Mesenchymal stem cell (in vitro differentiated cells and primary cell): Measurements from ENCODE around the gene CWF19L2.

ENCODE experiments used
- DNase-seq: peaks from one replicate; pipeline ENCODE4 v3.0.0-alpha.2; 2013
- H2AFZ ChIP-seq: one replicate; pipeline ENCODE4 v1.6.1; 2013; ENCODE audit warnings: low read depth, mild to moderate bottlenecking, control low read depth, inconsistent platforms, low read length, moderate library complexity
- H2AK5ac ChIP-seq: 2 replicates; pipeline ENCODE4 v1.6.1; 2013; ENCODE audit warnings: low read length, moderate library complexity, mild to moderate bottlenecking, inconsistent platforms; ENCODE audit not compliant: severe bottlenecking
- H2BK120ac ChIP-seq: one replicate; pipeline ENCODE4 v1.6.1; 2013; ENCODE audit warnings: low read depth, mild to moderate bottlenecking, inconsistent platforms, low read length, moderate library complexity
- H2BK12ac ChIP-seq, 2 experiments: one replicate each; pipeline ENCODE4 v1.6.1; 2013; ENCODE audit warnings: inconsistent platforms in 2 of 2, low read length in 2 of 2, mild to moderate bottlenecking in 2 of 2, moderate library complexity in 2 of 2, control low read depth in 1 of 2
- H2BK15ac ChIP-seq: one replicate; pipeline ENCODE4 v1.6.1; 2013; ENCODE audit warnings: mild to moderate bottlenecking, low read depth, inconsistent platforms; ENCODE audit not compliant: poor library complexity, severe bottlenecking
- H2BK5ac ChIP-seq: 2 replicates; pipeline ENCODE4 v1.6.1; 2013; ENCODE audit warnings: low read depth, mild to moderate bottlenecking, low read length, control low read depth, inconsistent platforms; ENCODE audit not compliant: poor library complexity, severe bottlenecking
- H3K14ac ChIP-seq, 2 experiments: one replicate each; pipeline ENCODE4 v1.6.1; 2013; ENCODE audit warnings: inconsistent platforms in 2 of 2, low read length in 2 of 2, control low read depth in 1 of 2, mild to moderate bottlenecking in 1 of 2, moderate library complexity in 1 of 2
- H3K18ac ChIP-seq, 2 experiments: one replicate each; pipeline ENCODE4 v1.6.1; 2013; ENCODE audit warnings: inconsistent platforms in 2 of 2, low read length in 2 of 2, control low read depth in 1 of 2, low read depth in 1 of 2, mild to moderate bottlenecking in 1 of 2
- H3K23ac ChIP-seq, 2 experiments: one replicate each; pipeline ENCODE4 v1.6.1; 2013; ENCODE audit warnings: inconsistent platforms in 2 of 2, low read length in 2 of 2, mild to moderate bottlenecking in 2 of 2, moderate library complexity in 2 of 2, control low read depth in 1 of 2
- H3K27ac ChIP-seq: 2 replicates; pipeline ENCODE4 v1.5.1; 2013; ENCODE audit warnings: mild to moderate bottlenecking, moderate library complexity, low read length, control low read depth, inconsistent platforms; ENCODE audit not compliant: poor library complexity, severe bottlenecking
- H3K27me3 ChIP-seq, 2 experiments: 2 replicates each; pipeline versions ENCODE4 v1.6.1 to v1.7.0; 2013; ENCODE audit warnings: low read length in 2 of 2, mild to moderate bottlenecking in 2 of 2, moderate library complexity in 2 of 2, control low read depth in 1 of 2, inconsistent platforms in 1 of 2; ENCODE audit not compliant: control insufficient read depth in 1 of 2, insufficient read depth in 1 of 2
- H3K36me3 ChIP-seq, 2 experiments: 2 replicates each; pipeline versions ENCODE4 v1.6.1 to v1.7.0; 2013; ENCODE audit warnings: low read length in 2 of 2, control low read depth in 1 of 2, inconsistent platforms in 1 of 2, low read depth in 1 of 2, mild to moderate bottlenecking in 1 of 2; ENCODE audit not compliant: insufficient read depth in 2 of 2, control insufficient read depth in 1 of 2
- H3K4ac ChIP-seq, 2 experiments: one replicate each; pipeline ENCODE4 v1.6.1; 2013; ENCODE audit warnings: inconsistent platforms in 2 of 2, low read length in 2 of 2, mild to moderate bottlenecking in 2 of 2, moderate library complexity in 2 of 2, control low read depth in 1 of 2, low read depth in 1 of 2
- H3K4me1 ChIP-seq: 2 replicates; pipeline ENCODE4 v1.6.1; 2013; ENCODE audit warnings: low read depth, low read length, control low read depth; ENCODE audit not compliant: control insufficient read depth, insufficient read depth
- H3K4me2 ChIP-seq: 2 replicates; pipeline ENCODE4 v1.6.1; 2013; ENCODE audit warnings: low read length, mild to moderate bottlenecking, inconsistent platforms; ENCODE audit not compliant: poor library complexity, severe bottlenecking
- H3K4me3 ChIP-seq, 2 experiments: 2 replicates each; pipeline versions ENCODE4 v1.5.1 to v1.7.0; 2013; ENCODE audit warnings: low read length in 2 of 2, mild to moderate bottlenecking in 2 of 2, control low read depth in 1 of 2, low read depth in 1 of 2; ENCODE audit not compliant: insufficient read depth in 1 of 2
- H3K79me1 ChIP-seq: replicated peaks from 2 replicates; pipeline ENCODE4 v1.6.1; 2013; ENCODE audit warnings: mild to moderate bottlenecking, control low read depth, low read length, inconsistent platforms; ENCODE audit not compliant: poor library complexity, severe bottlenecking
- H3K9ac ChIP-seq: 2 replicates; pipeline ENCODE4 v1.7.0; 2013; ENCODE audit warnings: mild to moderate bottlenecking, low read length, moderate library complexity
- H3K9me3 ChIP-seq: 2 replicates; pipeline ENCODE4 v1.7.0; 2013; ENCODE audit warnings: mild to moderate bottlenecking, low read length; ENCODE audit not compliant: control insufficient read depth
- H4K8ac ChIP-seq: one replicate; pipeline ENCODE4 v1.6.1; 2013; ENCODE audit warnings: inconsistent platforms, mild to moderate bottlenecking, low read length, moderate library complexity
- H4K91ac ChIP-seq: one replicate; pipeline ENCODE4 v1.6.1; 2013; ENCODE audit warnings: mild to moderate bottlenecking, low read length, inconsistent platforms
- WGBS: methylation state at CpG from one replicate; pipeline ENCODE4 v1.1.7; 2013; ENCODE audit warnings: mixed read lengths; 5-methylcytosine and 5-hydroxymethylcytosine counted together

Gene CWF19L2

DNA sequence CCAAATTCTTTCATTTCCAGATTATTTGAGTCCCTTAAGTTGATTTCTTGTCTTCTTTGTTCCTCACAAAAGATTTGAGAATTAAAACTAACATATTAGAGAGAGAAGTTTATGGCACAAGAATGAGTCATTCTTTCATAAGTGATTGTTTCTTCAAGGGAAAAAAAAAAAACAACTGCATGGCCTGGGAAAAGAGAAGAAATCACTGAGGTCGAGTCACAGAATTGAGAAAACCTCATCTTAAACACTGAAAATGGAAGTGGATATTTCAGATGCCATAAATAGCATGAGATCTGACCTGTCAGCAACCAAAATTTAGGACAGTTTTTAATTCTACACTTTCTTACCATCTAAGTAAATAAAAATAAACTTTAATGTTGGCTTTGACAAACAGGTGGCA lies 87.2 kb downstream of the CWF19L2 start:
- no CpG with 5 or more reads among the region's 1 CpG for WGBS
- no peak overlapping the region for H3K4me3 ChIP-seq
- no peak overlapping the region for H2BK5ac ChIP-seq
- H2AK5ac ChIP-seq = no peak overlapping the region
- no peak overlapping the region for H4K91ac ChIP-seq
- peak; percentile 70 for DNase-seq
- H3K14ac ChIP-seq = no peak overlapping the region
- no peak overlapping the region for H3K23ac ChIP-seq
- H3K9ac ChIP-seq = no peak overlapping the region
- H3K36me3 ChIP-seq = no peaks in the 10 kb centered on the region
- no peaks in the 10 kb centered on the region for H3K27me3 ChIP-seq
- H4K8ac ChIP-seq = no peak overlapping the region
- no peak overlapping the region for H2BK12ac ChIP-seq
- H3K18ac ChIP-seq = no peak overlapping the region
- no peaks in the 10 kb centered on the region for H3K9me3 ChIP-seq
- no peak overlapping the region for H3K27ac ChIP-seq
- no peak overlapping the region for H3K4me2 ChIP-seq
- H3K79me1 ChIP-seq = no peaks in the 10 kb centered on the region
- no peak overlapping the region for H2AFZ ChIP-seq
- H3K4me1 ChIP-seq = no peaks in the 10 kb centered on the region
- H2BK15ac ChIP-seq = no peak overlapping the region
- no peak overlapping the region for H3K4ac ChIP-seq
- H2BK120ac ChIP-seq = no peak overlapping the region

DNA sequence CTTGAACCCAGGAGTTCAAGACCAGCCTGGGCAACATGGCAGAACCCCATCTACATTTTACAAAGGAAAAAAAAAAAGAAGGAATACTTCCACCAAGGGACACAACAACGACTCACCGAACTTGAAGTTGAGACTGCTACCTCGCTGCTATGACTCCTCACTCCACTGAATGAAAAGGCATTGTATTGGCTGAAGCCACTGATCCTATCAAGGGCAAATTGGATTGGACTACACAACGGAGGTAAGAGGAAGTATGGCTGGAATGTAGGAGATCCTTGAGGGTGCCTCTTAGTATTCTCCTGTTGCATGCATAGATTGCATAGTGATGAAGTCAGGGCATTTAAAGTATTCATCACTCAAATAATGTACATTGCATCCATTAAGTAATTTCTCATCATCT lies 97.9 kb downstream of the CWF19L2 start:
- no peaks in the 10 kb centered on the region for H3K27me3 ChIP-seq
- peak overlapping the region; percentile 54 for H2AK5ac ChIP-seq
- H3K4ac ChIP-seq = no peak overlapping the region
- no peak overlapping the region for H4K8ac ChIP-seq
- no peak overlapping the region for H3K27ac ChIP-seq
- H3K9me3 ChIP-seq = no peaks in the 10 kb centered on the region
- no peak overlapping the region for H3K9ac ChIP-seq
- H4K91ac ChIP-seq = no peak overlapping the region
- no peak overlapping the region for H2AFZ ChIP-seq
- H3K4me1 ChIP-seq = no peaks in the 10 kb centered on the region
- 96% methylated on average over 4 of the region's 4 CpGs for WGBS
- H3K36me3 ChIP-seq = no peaks in the 10 kb centered on the region
- no peak for DNase-seq
- no peak overlapping the region for H3K18ac ChIP-seq
- H3K4me3 ChIP-seq = no peak overlapping the region
- H2BK15ac ChIP-seq = no peak overlapping the region
- H2BK5ac ChIP-seq = no peak overlapping the region
- no peak overlapping the region for H3K23ac ChIP-seq
- H3K14ac ChIP-seq = no peak overlapping the region
- no peaks in the 10 kb centered on the region for H3K79me1 ChIP-seq
- no peak overlapping the region for H2BK12ac ChIP-seq
- H2BK120ac ChIP-seq = no peak overlapping the region
- H3K4me2 ChIP-seq = no peak overlapping the region

DNA sequence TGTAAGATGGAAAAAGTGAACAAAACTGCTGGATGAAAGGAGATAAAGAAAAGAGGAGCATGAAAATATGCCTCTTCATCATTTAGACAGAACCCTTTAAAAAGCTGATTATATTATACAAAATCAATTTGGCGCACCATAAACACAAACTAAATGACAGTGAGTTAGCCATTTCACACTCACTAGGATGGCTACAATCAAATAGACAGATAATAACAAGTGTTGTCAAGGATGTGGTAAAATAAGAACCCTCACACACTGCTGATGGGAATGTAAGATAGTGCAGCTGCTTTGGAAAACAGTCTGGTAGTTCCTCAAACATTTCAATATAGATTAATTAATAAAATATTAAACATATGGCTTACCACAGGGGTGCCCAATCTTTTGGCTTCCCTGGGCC lies 99.7 kb downstream of the CWF19L2 start:
- Histone ChIP-seq H3K9ac (no peak overlapping the region), H3K18ac (no peak overlapping the region), H3K23ac (no peak overlapping the region), H2AFZ (no peak overlapping the region), H3K27ac (no peak overlapping the region), H3K4me2 (no peak overlapping the region), H3K27me3 (no peaks in the 10 kb centered on the region), H2AK5ac (no peak overlapping the region), H3K4me3 (no peak overlapping the region), H2BK5ac (no peak overlapping the region), H3K9me3 (no peaks in the 10 kb centered on the region), H3K36me3 (peaks cover 0 to 3% of the 10 kb centered on the region in 2 experiments), H2BK120ac (no peak overlapping the region), H3K79me1 (no peaks in the 10 kb centered on the region), H4K8ac (no peak overlapping the region), H4K91ac (no peak overlapping the region), H3K14ac (no peak overlapping the region), H2BK12ac (no peak overlapping the region), H3K4me1 (no peaks in the 10 kb centered on the region), H3K4ac (no peak overlapping the region), H2BK15ac (no peak overlapping the region)
- DNase-seq = no peak
- no CpG with 5 or more reads among the region's 1 CpG for WGBS

DNA sequence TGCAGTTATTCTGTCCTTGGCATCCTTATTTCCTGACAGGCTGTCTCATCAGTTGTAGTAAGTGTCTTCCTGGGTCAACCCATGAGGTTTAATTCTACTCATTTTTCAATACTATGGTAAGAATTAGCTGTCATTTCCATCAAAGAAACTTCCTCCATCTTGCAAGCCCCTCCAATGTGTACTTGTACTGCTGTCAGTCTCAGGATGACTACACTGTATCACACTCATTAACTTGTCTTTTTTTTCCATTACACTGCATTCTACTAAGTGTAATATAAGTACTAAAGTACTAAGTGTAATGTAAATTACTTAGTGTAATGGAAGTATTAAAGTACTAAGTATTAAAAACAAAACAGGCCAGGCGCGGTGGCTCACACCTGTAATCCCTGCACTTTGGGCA lies 102.8 kb downstream of the CWF19L2 start:
- Histone ChIP-seq H3K4me2 (no peak overlapping the region), H2AFZ (no peak overlapping the region), H2AK5ac (no peak overlapping the region), H3K27ac (no peak overlapping the region), H3K14ac (no peak overlapping the region), H2BK5ac (no peak overlapping the region), H3K4me3 (no peak overlapping the region), H4K91ac (no peak overlapping the region), H2BK12ac (no peak overlapping the region), H2BK15ac (no peak overlapping the region), H3K18ac (no peak overlapping the region), H3K36me3 (peaks cover 0 to 13% of the 10 kb centered on the region in 2 experiments), H3K27me3 (no peaks in the 10 kb centered on the region), H3K9me3 (no peaks in the 10 kb centered on the region), H3K23ac (no peak overlapping the region), H2BK120ac (no peak overlapping the region), H4K8ac (no peak overlapping the region), H3K79me1 (no peaks in the 10 kb centered on the region), H3K4me1 (no peaks in the 10 kb centered on the region), H3K9ac (no peak overlapping the region), H3K4ac (no peak overlapping the region)
- DNase-seq = no peak
- 98% methylated on average over 2 of the region's 2 CpGs for WGBS
